ENCODE results near the gene EXPH5.

Gene EXPH5

DNA sequence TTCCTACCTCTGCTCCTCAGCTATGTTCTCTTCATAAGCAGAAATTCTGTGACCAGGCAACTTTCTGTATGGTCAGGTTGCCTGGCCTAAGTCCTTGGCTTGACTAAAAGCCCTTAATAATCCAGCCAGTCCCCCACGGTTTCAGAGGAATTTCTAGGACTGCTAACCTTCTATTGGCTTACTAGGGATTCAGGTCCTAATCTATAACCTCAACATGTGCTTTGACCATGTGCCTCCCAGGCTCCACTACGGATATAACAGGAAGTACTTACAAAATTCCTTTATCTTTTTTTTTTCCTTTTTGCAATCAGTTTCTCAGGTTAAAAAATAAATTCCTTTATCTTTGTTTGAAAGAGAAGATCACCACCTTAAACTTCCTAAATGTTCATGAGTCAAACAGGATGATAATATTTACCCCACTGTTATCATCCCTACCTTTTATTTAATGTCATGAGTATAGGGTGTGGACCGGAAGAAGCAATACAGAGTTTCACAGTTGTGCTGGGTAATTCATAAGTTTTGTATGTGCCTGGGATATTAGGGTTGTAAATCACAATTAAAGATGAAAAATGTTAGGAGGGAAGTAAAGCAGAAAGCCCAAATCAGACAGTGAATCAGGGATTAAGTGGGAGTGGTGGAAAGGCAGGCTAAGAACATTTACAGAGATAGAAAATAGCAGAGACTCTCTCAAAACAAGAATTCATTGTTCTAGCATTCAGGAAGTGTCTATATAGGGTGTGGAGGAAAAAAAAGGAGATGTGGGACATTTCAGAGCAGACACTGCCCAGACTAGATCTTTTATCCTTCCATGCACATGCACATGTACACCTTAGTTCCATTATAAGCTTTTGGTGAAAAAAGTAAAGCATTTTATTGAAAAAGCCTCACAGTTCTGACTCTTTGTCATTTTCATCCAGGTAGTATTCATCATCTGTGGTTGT, 84.6 kb downstream of the EXPH5 start:
- no peak for DNase-seq

DNA sequence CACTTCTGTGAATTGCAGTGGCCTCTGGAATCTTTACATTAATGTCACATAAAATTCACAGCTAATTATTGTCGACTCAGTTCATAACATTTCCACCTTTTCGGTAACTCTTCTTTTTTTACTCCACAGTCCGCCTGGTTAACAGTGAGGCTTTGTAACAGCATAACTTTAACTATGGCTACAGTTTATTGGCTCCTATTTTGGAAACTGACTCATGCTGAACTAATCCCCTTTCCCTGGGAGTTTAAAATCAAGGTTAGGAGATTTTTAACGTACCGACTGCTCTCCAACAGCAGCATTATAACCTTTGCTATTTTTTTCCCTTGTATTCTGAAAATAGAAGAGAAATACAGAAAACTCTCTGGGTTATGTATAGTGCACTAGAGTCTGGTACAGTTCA, 92.2 kb downstream of the EXPH5 start:
- DNase-seq = no peak

DNA sequence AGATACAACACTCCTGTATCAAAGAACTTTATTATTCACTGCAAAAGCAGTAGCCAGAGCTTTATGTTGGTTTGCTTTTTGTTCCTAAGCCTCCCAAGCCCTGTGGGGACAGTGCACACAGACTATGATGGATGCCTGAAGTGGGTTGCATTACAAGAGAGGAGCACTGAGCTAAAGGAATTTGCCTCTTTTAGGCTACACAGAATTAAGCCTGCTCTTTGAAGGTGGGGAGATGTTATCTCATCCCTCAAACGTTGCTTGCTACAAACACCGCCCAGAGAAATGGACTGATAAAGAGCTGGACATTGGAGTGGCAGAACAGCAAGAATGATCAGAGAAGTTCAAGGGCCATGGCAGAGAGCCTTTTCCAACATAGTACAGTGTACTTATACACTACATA, 92.8 kb downstream of the EXPH5 start:
- no peak for DNase-seq

DNA sequence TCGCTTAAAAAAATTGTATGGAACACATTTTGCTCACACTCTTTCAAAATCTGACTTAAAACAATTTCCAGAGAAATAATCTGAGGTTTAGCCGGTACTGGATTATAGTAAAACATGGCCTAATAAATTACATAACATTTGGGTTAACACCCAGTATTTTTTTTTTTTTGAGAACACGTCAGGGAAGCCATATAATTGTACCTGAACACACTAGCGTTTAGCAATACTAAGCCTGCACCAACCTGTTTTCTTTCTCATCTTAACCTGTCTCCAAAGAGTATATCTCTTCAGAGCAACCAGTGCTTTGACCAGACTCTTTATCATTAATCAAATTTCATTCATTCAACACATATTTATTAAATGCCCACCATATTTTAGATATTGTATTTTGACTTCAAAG, 93.4 kb downstream of the EXPH5 start:
- no peak for DNase-seq

DNA sequence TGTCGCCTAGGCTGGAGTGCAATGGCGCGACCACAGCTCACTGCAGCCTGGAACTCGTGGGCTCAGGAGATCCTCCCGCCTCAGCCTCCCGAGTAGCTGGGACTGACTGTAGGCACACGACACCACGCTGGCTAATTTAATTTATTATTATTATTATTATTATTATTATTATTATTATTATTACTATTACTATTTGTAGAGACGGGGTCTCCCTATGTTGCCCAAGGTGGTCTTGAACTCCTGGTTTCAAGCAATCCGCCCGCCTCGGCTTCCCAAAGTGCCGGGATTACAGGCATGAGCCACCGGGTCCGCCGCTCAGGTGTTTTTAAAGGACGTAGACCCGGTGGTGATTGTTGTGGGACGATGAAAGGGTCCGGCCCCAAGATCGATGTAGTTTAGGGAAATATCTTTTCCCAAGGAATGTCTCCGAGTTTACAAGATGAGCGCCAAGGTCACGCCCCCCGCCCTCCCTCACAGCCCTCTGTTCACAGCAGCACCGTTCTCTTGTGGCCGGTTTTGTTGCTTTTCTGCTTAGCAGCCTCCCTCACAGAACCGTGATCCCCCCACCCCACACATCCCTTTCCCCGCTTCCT, 94.7 kb downstream of the EXPH5 start:
- no peak for DNase-seq

DNA sequence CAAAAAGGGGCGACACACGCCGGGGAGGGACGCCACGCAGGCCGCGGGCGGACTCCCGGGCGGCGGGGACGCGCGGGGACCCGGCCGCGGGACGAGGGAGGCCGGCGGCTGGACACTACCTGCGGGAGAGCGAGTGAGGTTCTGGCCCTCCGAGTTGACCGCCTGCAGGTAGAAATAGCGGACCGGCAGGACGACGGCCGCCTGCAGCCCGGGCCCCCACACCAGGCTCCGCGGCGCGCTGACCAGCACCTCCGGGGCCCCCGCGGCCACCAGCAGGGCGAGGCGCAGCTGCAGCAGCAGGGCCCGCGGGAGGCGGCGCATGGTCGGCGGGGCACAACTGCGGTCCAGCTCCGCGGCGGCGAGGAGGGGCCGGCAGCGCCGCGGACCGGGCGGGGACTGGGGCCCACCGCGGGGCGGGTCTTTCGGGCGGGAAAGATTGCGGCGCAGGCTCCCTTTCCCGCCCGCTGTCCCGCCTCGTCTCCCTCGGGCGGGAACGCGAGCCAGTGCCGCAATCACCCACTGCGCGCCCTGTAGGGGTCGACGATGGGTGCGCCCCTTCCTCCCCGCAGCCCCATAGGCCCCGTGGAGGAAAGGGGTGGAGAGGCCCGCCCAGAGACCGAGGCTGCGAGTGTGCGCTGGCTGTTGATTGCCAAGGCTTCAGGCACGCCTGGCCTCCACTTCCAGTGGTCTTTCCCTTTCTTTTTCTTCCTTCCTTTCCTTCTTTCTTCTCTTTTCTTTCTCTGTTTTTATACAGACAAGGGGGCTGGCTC, 95.3 kb downstream of the EXPH5 start, which contains the start of gene POGLUT3:
POGLUT3 (minus strand) TSS at position 339 of the 770 bp plus-strand sequence; CDS start at position 321, 18 bp downstream.
- DNase-seq = peak; percentile 65

DNA sequence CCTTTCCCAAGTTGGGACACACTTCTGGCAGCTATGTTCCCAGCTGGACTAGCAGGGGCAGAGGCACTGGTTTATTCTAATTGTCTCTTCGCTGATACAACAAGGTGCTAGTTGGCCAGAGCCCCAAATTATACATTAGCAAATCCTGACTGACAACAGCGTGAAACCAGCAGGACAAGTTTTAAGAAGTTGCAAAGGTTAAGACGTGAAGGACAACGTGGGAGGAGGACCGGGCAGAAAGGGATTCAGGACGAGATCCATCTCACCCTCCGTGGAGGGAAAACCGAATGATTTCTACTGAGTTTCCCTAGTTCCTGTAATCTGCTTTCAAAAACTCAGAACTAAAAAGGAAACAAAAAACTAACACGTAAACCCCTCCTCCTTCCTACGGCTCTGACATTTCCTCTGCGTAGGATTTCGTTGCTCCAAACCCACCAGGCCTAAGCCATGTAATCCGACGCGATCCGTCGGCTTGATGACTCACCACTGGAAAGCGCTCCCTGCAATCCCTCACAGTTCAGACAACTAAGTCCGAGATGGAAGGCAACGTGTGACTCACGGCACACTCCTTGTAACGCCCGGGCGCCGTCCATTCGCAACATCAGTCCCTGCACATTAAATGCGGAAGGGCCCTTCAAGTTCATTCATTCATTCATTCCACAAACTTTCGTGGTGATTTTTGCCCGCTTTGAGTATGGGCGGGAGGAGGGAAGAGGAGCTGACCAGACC, 96.1 kb downstream of the EXPH5 start:
- DNase-seq = peak; percentile 82

DNA sequence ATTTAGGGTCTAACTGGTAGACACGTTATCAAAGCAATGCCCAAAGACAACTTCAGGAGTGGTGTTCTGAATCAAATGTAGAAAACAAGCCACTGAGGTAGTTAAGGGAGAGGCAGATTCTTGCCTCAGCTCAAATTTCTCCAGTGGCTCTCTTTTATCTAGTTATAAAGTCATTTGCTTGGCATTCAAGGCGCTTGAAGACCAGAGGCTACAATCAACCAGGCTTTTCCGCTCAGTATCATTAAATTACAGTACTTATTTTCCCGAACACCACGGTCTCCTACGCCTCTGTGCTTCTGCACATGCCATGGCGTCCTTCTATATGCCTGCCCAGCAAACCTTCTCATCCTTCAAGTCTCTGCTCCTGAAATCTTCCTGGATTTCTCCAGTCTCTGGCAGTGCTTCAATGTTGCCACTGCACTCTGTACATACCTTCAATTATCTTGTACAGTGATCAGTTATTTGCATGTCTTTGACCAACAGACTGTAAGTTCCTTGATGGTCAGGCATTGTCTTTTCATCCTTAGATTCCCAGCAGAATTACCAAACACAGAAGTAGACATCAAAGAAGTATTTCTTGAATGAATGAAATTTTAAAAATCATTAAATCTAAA, 96.8 kb downstream of the EXPH5 start:
- DNase-seq = no peak

DNA sequence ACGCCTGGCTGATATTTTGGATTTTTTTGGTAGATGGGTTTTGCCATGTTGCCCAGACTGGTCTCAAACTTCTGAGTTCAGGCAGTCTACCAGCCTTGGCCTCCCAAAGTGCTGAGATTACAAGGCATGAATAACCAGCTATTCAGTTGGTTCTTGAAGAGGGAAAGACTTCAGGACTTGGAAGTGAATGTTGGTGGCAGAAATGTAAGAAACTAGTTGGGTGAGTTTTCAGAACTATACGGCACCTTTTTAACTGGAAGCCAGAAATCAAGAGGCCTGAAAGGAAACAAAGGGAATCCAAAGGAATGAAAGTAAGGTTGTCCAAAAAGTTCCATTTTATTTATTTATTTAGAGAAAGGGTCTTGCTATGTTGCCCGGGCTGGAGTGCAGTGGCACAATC, 98.2 kb downstream of the EXPH5 start:
- no peak for DNase-seq

DNA sequence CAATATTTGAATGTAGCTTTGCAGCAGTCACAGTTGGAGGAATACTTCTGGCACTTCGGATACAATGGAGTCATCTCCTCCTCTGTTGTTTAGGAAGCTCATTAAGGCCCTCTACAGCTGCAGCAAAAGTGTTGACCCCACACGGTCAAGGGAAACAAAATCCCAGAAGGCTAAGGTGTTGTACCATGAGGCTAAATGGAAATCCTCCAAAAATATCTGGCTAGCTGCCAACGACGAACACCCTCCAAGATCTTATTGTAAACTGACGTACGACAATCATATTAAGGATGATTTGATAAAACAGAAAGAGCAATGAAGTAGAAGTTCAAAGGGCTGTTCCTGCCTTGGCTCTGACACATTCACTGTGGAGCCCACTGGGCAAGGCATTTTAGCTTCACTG, 99.4 kb downstream of the EXPH5 start:
- DNase-seq = no peak

DNA sequence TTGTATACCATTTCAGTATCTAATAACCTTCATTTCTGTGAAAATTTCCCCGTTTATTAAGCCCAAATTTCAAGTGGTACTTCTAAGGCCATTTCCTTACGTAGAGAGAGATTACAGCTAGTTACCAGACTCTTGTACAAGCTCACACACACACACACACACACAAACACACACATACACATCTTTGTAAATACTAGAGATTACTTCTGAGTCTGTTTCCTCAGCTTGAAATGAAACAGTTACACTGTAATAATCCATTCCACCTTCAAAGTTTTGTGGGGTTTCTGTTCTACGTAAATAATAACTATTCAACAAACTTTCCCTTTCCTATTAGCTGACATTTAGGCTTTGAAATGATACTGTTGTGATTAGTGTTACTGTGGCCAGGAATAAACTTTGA, 101.6 kb downstream of the EXPH5 start:
- no peak for DNase-seq

DNA sequence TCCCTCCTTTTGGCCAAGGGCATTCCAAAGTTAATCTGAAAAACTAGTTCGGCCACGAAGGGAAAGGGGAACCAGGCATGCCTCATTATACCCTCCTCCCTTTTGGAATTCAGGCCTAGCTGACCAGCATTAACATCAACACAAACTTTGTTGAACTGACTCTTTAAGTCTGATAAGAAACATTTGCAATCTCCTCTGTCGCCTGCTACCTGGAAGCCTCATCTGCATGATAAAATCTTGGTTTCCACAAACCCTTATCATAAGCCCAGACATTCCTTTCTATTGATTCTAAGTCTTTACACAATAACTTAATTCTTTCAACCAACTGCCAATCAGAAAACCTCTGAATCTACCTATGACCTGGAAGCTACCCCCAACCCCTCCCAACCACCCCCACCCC, 106.7 kb downstream of the EXPH5 start:
- DNase-seq = no peak

DNA sequence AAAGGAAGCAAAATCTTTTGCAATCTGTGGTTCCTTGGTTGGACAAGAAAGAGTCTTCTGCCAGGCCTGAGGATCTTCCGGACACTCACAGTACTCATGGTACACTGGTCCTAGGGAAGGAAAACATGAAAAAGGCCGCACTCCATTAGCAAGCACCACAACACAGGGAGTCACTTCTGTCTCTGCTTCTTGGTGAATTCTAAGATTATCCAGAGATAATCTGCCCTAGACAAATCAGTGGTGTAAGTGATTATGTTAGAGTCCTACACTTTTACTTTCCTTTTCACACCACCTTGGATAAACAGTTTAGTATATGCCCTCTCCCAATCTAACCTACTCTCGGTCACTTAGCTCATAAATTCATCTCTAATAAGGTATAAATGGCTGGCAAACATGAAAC, 107.2 kb downstream of the EXPH5 start:
- no peak for DNase-seq

DNA sequence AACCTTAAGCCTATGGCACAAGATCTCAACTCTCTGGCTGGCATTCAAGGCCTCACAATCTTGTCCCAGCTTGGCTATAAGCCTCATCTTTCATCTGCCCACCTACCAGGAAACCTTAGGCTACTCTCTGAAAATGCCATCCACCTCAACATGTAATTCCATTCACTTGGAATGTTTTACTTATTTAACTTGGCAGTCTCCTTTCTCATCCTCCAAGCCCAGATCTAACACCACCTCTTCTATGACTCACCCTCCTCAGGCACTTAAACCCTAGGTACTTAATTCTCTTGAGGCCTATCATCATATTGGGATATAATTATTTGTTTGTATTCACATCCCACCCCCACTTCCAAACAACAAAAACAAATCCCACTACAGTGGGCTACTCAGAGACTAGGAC, 110.4 kb downstream of the EXPH5 start:
- DNase-seq = no peak

DNA sequence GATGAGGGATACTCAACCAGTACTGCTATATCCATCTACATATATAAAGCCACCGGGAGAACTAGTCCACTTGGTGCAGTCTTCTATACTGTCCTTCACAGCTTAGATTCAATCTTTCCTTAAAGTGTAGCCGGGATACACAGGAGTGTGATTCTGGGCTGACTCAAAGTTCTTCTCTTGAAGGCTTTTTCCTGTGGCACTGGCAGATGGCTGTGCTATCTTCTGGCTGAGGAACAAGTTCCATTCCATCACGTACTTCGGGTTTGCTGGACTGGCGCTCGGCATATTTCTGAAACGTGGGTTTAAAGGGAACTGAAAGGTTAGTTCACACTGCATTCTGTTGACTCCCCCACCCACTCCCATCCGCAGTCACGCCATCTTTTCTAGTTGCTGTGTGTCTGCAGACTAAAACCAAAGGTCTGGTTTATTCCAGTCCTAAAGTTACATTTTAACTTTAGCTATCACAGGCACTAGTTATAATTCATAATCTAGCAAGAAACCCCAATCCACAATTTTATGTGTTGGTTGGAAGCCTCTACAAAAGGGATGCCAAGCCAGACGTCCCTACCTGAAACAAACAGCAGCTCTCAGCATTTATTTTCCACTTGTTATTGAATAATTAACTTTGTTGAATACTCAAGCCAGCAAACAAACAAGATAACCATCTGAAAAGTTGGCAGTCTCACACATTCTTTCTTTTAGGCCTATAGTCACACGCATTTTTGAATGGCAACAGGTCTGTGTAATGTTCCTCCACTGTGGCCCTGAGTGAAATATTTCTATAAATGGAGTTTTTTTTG, 118.7 kb downstream of the EXPH5 start:
- DNase-seq = no peak

DNA sequence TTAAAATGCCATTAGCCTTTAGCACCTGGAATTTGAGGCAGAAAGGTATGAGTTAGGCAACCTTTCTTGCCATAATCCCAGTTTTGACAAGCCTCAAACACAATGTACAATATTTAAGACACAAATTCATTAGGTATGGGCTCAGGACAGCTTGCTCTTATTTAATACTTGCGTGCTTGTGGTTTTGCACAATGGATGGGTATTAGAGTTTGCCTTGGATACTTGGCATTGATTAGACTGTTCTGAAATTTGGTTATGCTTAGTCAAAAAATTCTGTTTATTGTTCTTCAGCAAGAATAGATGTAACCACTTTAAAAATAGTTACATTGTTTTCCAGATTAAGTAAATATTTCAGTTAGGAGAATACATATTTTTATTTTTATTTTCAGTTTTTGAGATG, 120.9 kb downstream of the EXPH5 start:
- DNase-seq = no peak

DNA sequence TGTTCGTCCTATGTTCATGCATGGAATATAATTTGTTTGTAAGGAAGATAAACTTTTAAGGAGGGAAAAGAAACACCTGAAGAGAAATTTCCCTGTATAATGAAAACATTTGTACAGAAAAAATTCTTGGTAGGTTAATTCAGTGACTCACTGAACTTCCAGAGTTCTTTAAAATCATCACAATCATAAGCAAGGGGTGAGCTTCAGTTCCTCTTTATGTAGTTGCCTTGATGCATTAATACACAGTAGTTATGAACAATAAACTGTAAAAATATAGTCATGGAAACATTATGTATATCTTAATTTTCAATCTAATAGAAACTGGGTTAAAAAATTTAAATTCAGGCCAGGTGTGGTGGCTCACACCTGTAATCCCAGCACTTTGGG, 125.1 kb downstream of the EXPH5 start:
- DNase-seq = no peak

DNA sequence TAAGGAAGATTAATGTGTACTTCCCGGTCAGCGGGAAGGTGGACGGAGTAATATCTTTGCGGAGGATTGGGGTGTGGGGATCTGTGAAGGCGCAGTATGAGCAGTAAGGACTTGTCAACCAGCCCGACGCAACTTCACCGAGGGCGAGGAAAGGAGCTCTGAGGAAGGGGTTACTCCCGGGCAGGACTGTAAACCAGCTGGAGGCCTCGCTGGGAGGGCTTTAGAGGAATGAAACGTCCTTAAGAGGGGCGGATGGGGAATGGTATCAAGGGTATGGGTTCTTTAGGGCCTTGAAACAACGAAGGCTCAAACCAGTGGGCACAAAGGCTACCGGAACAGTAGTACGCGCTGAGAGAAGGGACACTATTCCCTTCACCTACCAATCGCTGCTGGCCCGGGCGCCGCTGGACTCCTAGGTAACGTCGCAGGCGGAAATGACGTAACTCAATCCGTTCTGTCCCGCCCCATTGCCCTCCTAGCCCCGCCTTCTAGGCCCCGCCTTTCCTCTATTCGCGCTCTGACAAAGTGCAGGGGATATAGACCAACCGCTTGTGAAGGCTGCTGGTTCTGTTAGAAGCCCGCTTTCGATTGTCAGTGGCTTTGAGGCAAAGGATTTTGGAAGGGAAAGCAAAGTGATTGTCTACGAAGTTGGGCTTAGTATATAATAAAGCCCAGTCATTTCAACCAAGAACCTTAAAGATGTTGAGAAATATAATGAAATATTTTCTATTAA, 126.3 kb downstream of the EXPH5 start, which contains the start of gene C11orf65:
C11orf65 (minus strand) TSS at position 439 of the 733 bp plus-strand sequence. CDS start 5,970 bp downstream, outside the sequence.
- peak; percentile 96 for DNase-seq

DNA sequence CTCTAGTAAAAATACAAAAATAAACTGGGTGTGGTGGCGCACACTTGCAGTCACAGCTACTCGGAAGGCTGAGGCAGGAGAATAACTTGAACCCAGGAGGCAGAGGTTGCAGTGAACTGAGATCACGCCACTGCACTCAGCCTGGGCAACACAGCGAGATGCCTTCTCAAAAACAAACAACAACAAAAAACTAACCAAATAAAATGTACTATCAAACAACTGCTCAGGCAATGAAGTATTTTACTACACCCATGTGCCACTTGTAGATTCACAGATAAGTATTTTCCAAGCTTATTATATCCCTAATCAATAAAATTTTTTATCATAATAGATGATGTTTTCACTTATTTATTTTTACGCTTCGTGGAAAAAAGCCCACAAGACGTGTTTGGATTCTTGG, 127.2 kb downstream of the EXPH5 start:
- DNase-seq = no peak

Data from stimulated activated CD4-positive, alpha-beta T cell treated with anti-CD3 and anti-CD28 coated beads, Interleukin-15, amount 100 ng/mL, for 24 hours (primary cell).